HepG2 (cell line): ENCODE data around the gene PASD1. TPM values are rescaled to one million over a fixed set of nuclear protein-coding genes. Genes with fewer than 3 reads are reported as not detected.
A peak's percentile ranks its signal among the peaks of the same experiment; 100 is the strongest.

Experiments used
- ATAC-seq: fragments of 200-7000 bp; cut with Tn5 transposase; 3 replicates; pipeline ENCODE4 v1.9.1; 2020; ENCODE audit warnings: mild to moderate bottlenecking, moderate library complexity
- BruUV-seq: library from RNA; stranded (reverse); fragments of 400-500 nt; replicated peaks from 2 replicates; lab custom pipeline; 2021; lab: Mats Ljungman, UMichigan
- CTCF ChIA-PET: fragments of 300-600 bp; formaldehyde crosslinking; extraction: SDS; loops from one replicate; lab custom pipeline; 2021; ENCODE audit warnings: low total read pairs, inconsistent platforms, low intra/inter-chr PET ratio; lab: Yijun Ruan, JAX
- POLR2A ChIA-PET: fragments of 350-600 bp; sonication (Branson Sonifier 250); formaldehyde crosslinking; loops from one replicate; lab custom pipeline; 2020; ENCODE audit warnings: antibody characterized with exemption, inconsistent platforms; lab: Yijun Ruan, JAX
- DNase-seq: peaks from one replicate; pipeline ENCODE4 v3.0.0-alpha.2; 2015; ENCODE audit warnings: low spot score
- FAIRE-seq: peaks from 3 replicates; lab custom pipeline; 2011; peaks lifted over from hg19 to GRCh38; lab: Jason Lieb, UNC
- H2AFZ ChIP-seq: one replicate; pipeline ENCODE4 v1.6.1; 2011; ENCODE audit warnings: low read length, inconsistent platforms
- H3K27ac ChIP-seq: fragments of 300-600 bp; 3 replicates; pipeline ENCODE4 v1.8.0; 2011; ENCODE audit warnings: mixed run types, mild to moderate bottlenecking, mixed read lengths, low read length, inconsistent platforms; ENCODE audit not compliant: insufficient read depth; ENCODE audit errors: extremely low read length
- H3K27me3 ChIP-seq, 2 experiments: fragments of 200-600 bp in 1 of 2; 2 replicates in 1 of 2; 3 replicates in 1 of 2; pipeline versions ENCODE4 v1.6.0 to v1.8.0; 2011; ENCODE audit warnings: low read length in 2 of 2, mild to moderate bottlenecking in 2 of 2, moderate library complexity in 2 of 2, inconsistent platforms in 1 of 2; ENCODE audit not compliant: insufficient read depth in 2 of 2, control insufficient read depth in 1 of 2
- H3K36me3 ChIP-seq, 2 experiments: fragments of 200-600 bp in 1 of 2; replicated peaks in 1 of 2; 2 replicates in 1 of 2; 3 replicates in 1 of 2; pipeline versions ENCODE4 v1.5.1 to v1.8.0; 2011; ENCODE audit warnings: low read length in 2 of 2, inconsistent platforms in 1 of 2; ENCODE audit not compliant: insufficient read depth in 2 of 2, control insufficient read depth in 1 of 2
- H3K4me1 ChIP-seq: 2 replicates; pipeline ENCODE4 v1.5.1; 2012; ENCODE audit warnings: low read length, inconsistent platforms; ENCODE audit not compliant: insufficient read depth
- H3K4me2 ChIP-seq: 2 replicates; pipeline ENCODE4 v1.6.0; 2011; ENCODE audit warnings: low read depth, low read length, inconsistent platforms
- H3K4me3 ChIP-seq, 3 experiments: fragments of 200-600 bp in 1 of 3; sonication (generic), shearing (Covaris generic) in 1 of 3; replicated peaks in 1 of 3; 2 replicates each; pipeline ENCODE4 v1.5.1; 2011 to 2016; ENCODE audit warnings: low read length in 3 of 3, inconsistent platforms in 2 of 3, low read depth in 2 of 3, mild to moderate bottlenecking in 2 of 3, control low read depth in 1 of 3, mixed read lengths in 1 of 3; ENCODE audit not compliant: insufficient read depth in 1 of 3
- H3K79me2 ChIP-seq: one replicate; pipeline ENCODE4 v1.6.1; 2011; ENCODE audit warnings: low read length, inconsistent platforms; ENCODE audit not compliant: insufficient read depth
- H3K9ac ChIP-seq: 2 replicates; pipeline ENCODE4 v1.6.0; 2011; ENCODE audit warnings: mild to moderate bottlenecking, low read depth, low read length, inconsistent platforms; ENCODE audit not compliant: insufficient read depth
- H3K9me3 ChIP-seq: 2 replicates; pipeline ENCODE4 v1.5.1; 2012; ENCODE audit warnings: mild to moderate bottlenecking, low read length
- H4K20me1 ChIP-seq: 2 replicates; pipeline ENCODE4 v1.6.0; 2011; ENCODE audit warnings: inconsistent platforms, mild to moderate bottlenecking, low read length, moderate library complexity; ENCODE audit not compliant: insufficient read depth
- CTCF ChIP-seq: sonication (generic); formaldehyde crosslinking; IDR thresholded peaks from 2 replicates; pipeline ENCODE4 v1.5.0; 2020; ENCODE audit warnings: mild to moderate bottlenecking, missing genetic modification reagents, moderate library complexity
- KLF12 ChIP-seq: sonication (generic); formaldehyde crosslinking; IDR thresholded peaks from 2 replicates; pipeline ENCODE4 v1.4.0; 2020; ENCODE audit warnings: missing genetic modification reagents, borderline replicate concordance
- RAD21 ChIP-seq: fragments of 450-650 bp; formaldehyde crosslinking; IDR thresholded peaks from 2 replicates; pipeline ENCODE4 v1.5.0; 2020; ENCODE audit warnings: mild to moderate bottlenecking
- SMC3 ChIP-seq: IDR thresholded peaks from 2 replicates; pipeline ENCODE4 v1.6.1; 2011; ENCODE audit warnings: low read length, improper control_type of control experiment
- SP4 ChIP-seq: sonication (generic); formaldehyde crosslinking; IDR thresholded peaks from 2 replicates; pipeline ENCODE4 v1.8.1; 2023; ENCODE audit warnings: mild to moderate bottlenecking, missing genetic modification reagents
- STAG1 ChIP-seq: sonication (generic); formaldehyde crosslinking; IDR thresholded peaks from 2 replicates; pipeline ENCODE4 v1.4.0; 2020; ENCODE audit warnings: missing genetic modification reagents
- ZBTB1 ChIP-seq: sonication (generic); formaldehyde crosslinking; IDR thresholded peaks from 2 replicates; pipeline ENCODE4 v1.4.0; 2020; ENCODE audit warnings: missing genetic modification reagents, borderline replicate concordance
- ZNF205 ChIP-seq: IDR thresholded peaks from 2 replicates; pipeline ENCODE4 v1.6.1; 2018; ENCODE audit warnings: missing biosample characterization, missing genetic modification reagents
- ZNF883 ChIP-seq: sonication (generic); formaldehyde crosslinking; IDR thresholded peaks from 2 replicates; pipeline ENCODE4 v1.5.1; 2020; ENCODE audit warnings: mild to moderate bottlenecking, missing genetic modification reagents; ENCODE audit errors: not compliant biosample characterization
- WGBS: methylation state at CpG from one replicate; pipeline ENCODE4 v1.1.6; 2017; ENCODE audit warnings: low lambda C conversion rate; 5-methylcytosine and 5-hydroxymethylcytosine counted together
- in situ Hi-C: cut with HindIII; loops from 2 replicates; pipeline ENCODE4 v1.10.0; 2017; ENCODE audit warnings: low pct_unique_long_range_greater_than_20kb; ENCODE audit not compliant: extremely low pct_ligation_motif_present
- intact Hi-C: fragments of 100-400 bp; cut with micrococcal nuclease; formaldehyde crosslinking; loops from one replicate; pipeline ENCODE4 v1.10.0; 2022; ENCODE audit not compliant: unreplicated experiment
- polyA plus RNA-seq, 8 experiments: library from polyadenylated mRNA; depleted of rRNA in 3 of 8; stranded (reverse) in 7 of 8; unstranded in 1 of 8; fragments of >200 nt; fragmentation: Illumina TruSeq in 4 of 8; extraction: Trizol in 4 of 8; gene quantifications; 2 replicates each; pipeline versions ENCODE4 v1.2.1 to v1.2.3, GENCODE V29; 2011 to 2016; ENCODE audit warnings: low read depth in 4 of 8, missing spikeins in 1 of 8, mixed read lengths in 1 of 8; ENCODE audit not compliant: insufficient read depth in 1 of 8
- total RNA-seq, 5 experiments: library from RNA; depleted of rRNA; stranded (reverse); fragments of >200 nt; fragmentation: Illumina TruSeq; extraction: Trizol; gene quantifications; 2 replicates each; pipeline ENCODE4 v1.2.3, GENCODE V29; 2016; ENCODE audit warnings: low read depth in 1 of 5

The PASD1 gene
- total and polyA plus RNA-seq, 2 of the 13 experiments (the other 11 are each of a cell fraction or from before 2014, with no cell fraction given), result not detected

GRCh38 chrX:151680805-151681204 is 117.3 kb downstream of the PASD1 start:
- no TSS peak for BruUV-seq
- H2AFZ ChIP-seq, result no peak overlapping the region
- in situ Hi-C loops (loop anchor here (5.0 to 25.0 kb wide), 2 partner anchors 169 to 529 kb away; no protein-coding TSS in a partner anchor), intact Hi-C loops (loop anchor here (1.0 kb wide), 1 partner anchor 175 kb away; no protein-coding TSS in a partner anchor)
- FAIRE-seq (peak; percentile 97), ATAC-seq (peak; percentile 87), DNase-seq (peak; percentile 45)
- no peaks in the 10 kb centered on the region for H3K79me2 ChIP-seq
- TF ChIP-seq KLF12 (CRISPR knock-in tag) (peak; percentile 91; the same call in 1 of the 2 replicates), ZNF205 (CRISPR knock-in tag) (no peak), CTCF (CRISPR knock-in tag) (peak; percentile 81), ZBTB1 (CRISPR knock-in tag) (no peak), ZNF883 (CRISPR knock-in tag) (no peak), RAD21 (CRISPR knock-in tag) (peak; percentile 64), SP4 (0 out of 2 replicates have a peak, but pooled peaks have one; percentile 19), SMC3 (peak; percentile 85), STAG1 (CRISPR knock-in tag) (peak; percentile 86)
- ChIA-PET POLR2A (no interaction called here), CTCF (interaction anchor here (0.7 to 2.0 kb wide), 2 partner anchors 175 to 529 kb away, joined by 5 to 24 read pairs; no protein-coding TSS in a partner anchor)
- no peak overlapping the region for H3K4me2 ChIP-seq
- H3K9me3 ChIP-seq, result no peaks in the 10 kb centered on the region
- H3K36me3 ChIP-seq, result no peaks in the 10 kb centered on the region
- H3K4me3 ChIP-seq, result no peak overlapping the region
- no peaks in the 10 kb centered on the region for H4K20me1 ChIP-seq
- no peak overlapping the region for H3K9ac ChIP-seq
- WGBS, result no CpG with 5 or more reads among the region's 4 CpGs
- no peaks in the 10 kb centered on the region for H3K4me1 ChIP-seq
- H3K27me3 ChIP-seq, result no peaks in the 10 kb centered on the region
- no peak overlapping the region for H3K27ac ChIP-seq
